Hepatocyte (in vitro differentiated cells): Measurements from ENCODE around the gene ZSCAN10.
"Not testable (repeated sequence)": the region's sequence is repeated elsewhere in the genome, so short reads cannot be mapped to it uniquely, and the experiment has no call there.

Source experiments
- EZH2 ChIP-seq: fragments of 200-600 bp; sonication (generic); IDR thresholded peaks from 2 replicates; pipeline ENCODE4 v1.6.1; 2016; ENCODE audit warnings: antibody characterized with exemption, mild to moderate bottlenecking, borderline replicate concordance
- EZH2phosphoT487 ChIP-seq: fragments of 200-600 bp; sonication (generic); IDR thresholded peaks from one replicate; pipeline ENCODE4 v1.6.1; 2018; ENCODE audit warnings: antibody characterized with exemption, mild to moderate bottlenecking, low read depth, moderate library complexity; ENCODE audit not compliant: unreplicated experiment, severe bottlenecking
- TF ChIP-seq, protein P1 (sequence below): fragments of 200-600 bp; sonication (generic); IDR thresholded peaks from 2 replicates; pipeline ENCODE4 v1.5.1; 2016; ENCODE audit warnings: antibody characterized with exemption, mild to moderate bottlenecking; ENCODE audit not compliant: poor library complexity

GRCh38 chr16:3081957-3082356 lies 17.1 kb downstream of the ZSCAN10 start:
- TF ChIP-seq, protein P1, sequence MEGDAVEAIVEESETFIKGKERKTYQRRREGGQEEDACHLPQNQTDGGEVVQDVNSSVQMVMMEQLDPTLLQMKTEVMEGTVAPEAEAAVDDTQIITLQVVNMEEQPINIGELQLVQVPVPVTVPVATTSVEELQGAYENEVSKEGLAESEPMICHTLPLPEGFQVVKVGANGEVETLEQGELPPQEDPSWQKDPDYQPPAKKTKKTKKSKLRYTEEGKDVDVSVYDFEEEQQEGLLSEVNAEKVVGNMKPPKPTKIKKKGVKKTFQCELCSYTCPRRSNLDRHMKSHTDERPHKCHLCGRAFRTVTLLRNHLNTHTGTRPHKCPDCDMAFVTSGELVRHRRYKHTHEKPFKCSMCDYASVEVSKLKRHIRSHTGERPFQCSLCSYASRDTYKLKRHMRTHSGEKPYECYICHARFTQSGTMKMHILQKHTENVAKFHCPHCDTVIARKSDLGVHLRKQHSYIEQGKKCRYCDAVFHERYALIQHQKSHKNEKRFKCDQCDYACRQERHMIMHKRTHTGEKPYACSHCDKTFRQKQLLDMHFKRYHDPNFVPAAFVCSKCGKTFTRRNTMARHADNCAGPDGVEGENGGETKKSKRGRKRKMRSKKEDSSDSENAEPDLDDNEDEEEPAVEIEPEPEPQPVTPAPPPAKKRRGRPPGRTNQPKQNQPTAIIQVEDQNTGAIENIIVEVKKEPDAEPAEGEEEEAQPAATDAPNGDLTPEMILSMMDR, result not testable (repeated sequence)
- not testable (repeated sequence) for TF ChIP-seq EZH2, EZH2phosphoT487
